Measurements from ENCODE around the gene ACKR3. TPM values are rescaled to one million over a fixed set of nuclear protein-coding genes. Genes with fewer than 3 reads are reported as not detected.

Gene ACKR3
- total and polyA plus RNA-seq, 12 donors, result 1.1 to 12.8 (median 1.9) TPM

GRCh38 chr2:236600892-236601291 lies 31.3 kb downstream of the ACKR3 start:
- WGBS, 4 donors, result 72 to 84% (median 77%) methylated on average over 8 to 9 of the region's 9 CpGs
- no peak for TF ChIP-seq POLR2A (IDR thresholded peaks at IDR 0.05)
- TF ChIP-seq CTCF (IDR thresholded peaks at IDR 0.05), result no peak

GRCh38 chr2:236601316-236602202 lies 31.9 kb downstream of the ACKR3 start:
- H3K9me3 ChIP-seq (replicated peaks in 1 of 3), result no peaks in the 10 kb centered on the region
- no peaks in the 10 kb centered on the region for H3K4me1 ChIP-seq (replicated peaks in 1 of 2)
- H3K36me3 ChIP-seq (replicated peaks in 1 of 2), result no peaks in the 10 kb centered on the region
- peaks cover 5% of the 10 kb centered on the region for H3K27me3 ChIP-seq
- 77 to 83% (median 82%) methylated on average over 13 of the region's 13 CpGs for WGBS, 4 donors
- H3K4me3 ChIP-seq, result no peak overlapping the region
- intact Hi-C loops (cut with DNase I), result no loop called here
- H3K27ac ChIP-seq, result no peak overlapping the region
- no peak for DNase-seq
- TF ChIP-seq CTCF (IDR thresholded peaks at IDR 0.05) (no peak), POLR2A (IDR thresholded peaks at IDR 0.05) (no peak)

More at GRCh38 chr2:236600892-236601291, 31.3 kb downstream of the ACKR3 start:
- H3K9me3 ChIP-seq (replicated peaks in 1 of 3), result no peaks in the 10 kb centered on the region
- intact Hi-C loops (cut with DNase I), result no loop called here
- no peak overlapping the region for H3K27ac ChIP-seq
- peaks cover 3% of the 10 kb centered on the region for H3K27me3 ChIP-seq
- no peak for DNase-seq
- no peaks in the 10 kb centered on the region for H3K4me1 ChIP-seq (replicated peaks in 1 of 2)
- H3K36me3 ChIP-seq (replicated peaks in 1 of 2), result no peaks in the 10 kb centered on the region
- no peak overlapping the region for H3K4me3 ChIP-seq

DNA sequence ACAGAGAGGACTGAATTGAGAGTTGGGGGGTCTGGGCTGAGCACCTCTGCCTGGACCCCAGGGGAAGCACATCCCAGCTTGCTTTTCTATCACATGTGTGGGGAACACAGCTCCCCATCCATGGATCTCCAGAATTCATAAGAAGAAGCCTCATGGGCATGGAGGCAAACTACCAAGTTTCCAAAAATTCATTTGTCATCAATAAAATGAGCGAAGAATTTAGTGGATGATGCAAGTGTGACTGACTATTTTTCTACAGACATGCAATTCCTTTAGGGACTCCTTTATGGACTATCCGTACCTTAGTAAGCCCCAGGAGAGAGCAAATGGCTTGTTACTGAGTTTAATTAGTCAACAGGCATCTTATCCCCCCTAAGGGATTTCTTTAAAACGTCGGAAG lies 33.1 kb downstream of the ACKR3 start:
- 71 to 84% (median 80%) methylated on average over 4 of the region's 4 CpGs for WGBS, 4 donors
- H3K4me1 ChIP-seq (replicated peaks in 1 of 2), result no peaks in the 10 kb centered on the region
- no peak for DNase-seq
- no peaks in the 10 kb centered on the region for H3K36me3 ChIP-seq (replicated peaks in 1 of 2)
- H3K9me3 ChIP-seq (replicated peaks in 1 of 3), result no peaks in the 10 kb centered on the region
- TF ChIP-seq CTCF (IDR thresholded peaks at IDR 0.05) (no peak), POLR2A (IDR thresholded peaks at IDR 0.05) (no peak)
- H3K27me3 ChIP-seq, result peaks cover 5% of the 10 kb centered on the region
- H3K27ac ChIP-seq, result no peak overlapping the region
- intact Hi-C loops (cut with DNase I), result no loop called here
- H3K4me3 ChIP-seq, result no peak overlapping the region

DNA sequence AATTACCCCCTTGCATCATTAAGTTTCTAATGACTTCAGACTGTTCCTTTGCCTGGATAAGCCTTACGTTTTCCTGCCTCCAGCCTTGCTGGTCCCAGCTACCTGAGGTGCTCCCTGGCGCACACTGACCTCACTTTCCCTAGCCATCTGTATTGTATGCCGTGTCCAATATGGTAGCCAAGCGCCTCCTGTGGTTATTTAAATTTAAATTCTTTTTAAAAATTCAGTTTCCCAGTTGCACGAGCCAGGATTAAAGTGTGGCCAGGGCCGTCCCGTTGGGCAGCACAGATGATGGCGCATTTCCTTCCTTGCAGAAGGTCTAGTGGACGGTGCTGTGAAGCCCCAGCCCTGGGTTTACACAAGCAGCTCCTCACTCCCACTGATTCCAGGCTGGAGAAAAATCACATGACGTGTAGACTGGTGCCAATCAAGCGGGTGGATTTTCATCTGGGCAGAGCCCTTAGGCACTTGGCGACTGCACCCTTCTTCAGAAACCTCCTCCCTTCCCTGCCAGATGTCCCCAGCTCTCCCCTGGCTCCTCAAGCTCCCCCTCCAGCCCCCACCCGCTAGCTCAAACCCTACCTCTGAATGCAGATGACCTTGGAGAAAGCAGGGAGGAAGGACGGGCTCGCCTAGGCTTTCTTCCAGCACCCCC lies 33.9 kb downstream of the ACKR3 start:
- Histone ChIP-seq H3K27ac (no peak overlapping the region), H3K9me3 (replicated peaks in 1 of 3) (no peaks in the 10 kb centered on the region), H3K27me3 (peaks cover 5% of the 10 kb centered on the region), H3K4me1 (replicated peaks in 1 of 2) (no peaks in the 10 kb centered on the region), H3K36me3 (replicated peaks in 1 of 2) (no peaks in the 10 kb centered on the region), H3K4me3 (no peak overlapping the region)
- intact Hi-C loops (cut with DNase I), result no loop called here
- DNase-seq, result no peak
- 80 to 85% (median 84%) methylated on average over 15 of the region's 15 CpGs for WGBS, 4 donors
- TF ChIP-seq CTCF (IDR thresholded peaks at IDR 0.05) (no peak), POLR2A (IDR thresholded peaks at IDR 0.05) (no peak)
